Measurements from ENCODE around the gene SMIM30. TPM values are rescaled to one million over a fixed set of nuclear protein-coding genes. Genes with fewer than 3 reads are reported as not detected.

The SMIM30 gene
- total RNA-seq, 2 donors from 2014 or later: 36.2 to 45.8 TPM

DNA sequence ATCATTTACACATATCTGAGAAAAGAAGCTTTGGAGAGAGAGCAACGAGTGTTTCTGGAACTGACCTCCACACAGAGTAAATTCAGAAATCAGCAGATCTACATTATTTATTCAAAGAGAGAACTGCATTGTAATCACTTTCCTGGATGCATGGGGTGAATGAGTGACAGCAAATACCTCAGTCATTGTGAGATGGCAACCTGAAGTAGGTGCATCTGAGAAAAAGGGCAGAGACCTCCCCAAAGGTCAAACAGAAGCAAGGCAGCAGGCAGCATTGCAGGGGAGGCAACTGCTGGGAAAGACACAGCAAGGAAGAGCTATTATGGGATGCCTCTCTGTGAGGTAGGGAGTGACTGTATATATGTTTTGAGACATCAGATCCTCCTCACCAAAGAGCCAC lies 26.5 kb upstream of the SMIM30 start:
- no peaks in the 10 kb centered on the region for H3K9me3 ChIP-seq (ENCODE audit: control insufficient read depth, low read length)
- H3K36me3 Mint-ChIP-seq (ENCODE audit: low read depth): no peaks in the 10 kb centered on the region
- DNase-seq: peak; percentile 55
- no peaks in the 10 kb centered on the region for H3K9me3 Mint-ChIP-seq
- H3K4me3 ChIP-seq (ENCODE audit: low read length): no peak overlapping the region
- H3K36me3 ChIP-seq (ENCODE audit: control insufficient read depth, insufficient read depth, low read length): no peaks in the 10 kb centered on the region
- no peaks in the 10 kb centered on the region for H3K27me3 ChIP-seq (ENCODE audit: control insufficient read depth, insufficient read depth, low read length, poor library complexity, severe bottlenecking)
- H3K9ac ChIP-seq (ENCODE audit: extremely low read depth, low read length, poor library complexity, severe bottlenecking): no peak overlapping the region
- TF ChIP-seq, protein P1, sequence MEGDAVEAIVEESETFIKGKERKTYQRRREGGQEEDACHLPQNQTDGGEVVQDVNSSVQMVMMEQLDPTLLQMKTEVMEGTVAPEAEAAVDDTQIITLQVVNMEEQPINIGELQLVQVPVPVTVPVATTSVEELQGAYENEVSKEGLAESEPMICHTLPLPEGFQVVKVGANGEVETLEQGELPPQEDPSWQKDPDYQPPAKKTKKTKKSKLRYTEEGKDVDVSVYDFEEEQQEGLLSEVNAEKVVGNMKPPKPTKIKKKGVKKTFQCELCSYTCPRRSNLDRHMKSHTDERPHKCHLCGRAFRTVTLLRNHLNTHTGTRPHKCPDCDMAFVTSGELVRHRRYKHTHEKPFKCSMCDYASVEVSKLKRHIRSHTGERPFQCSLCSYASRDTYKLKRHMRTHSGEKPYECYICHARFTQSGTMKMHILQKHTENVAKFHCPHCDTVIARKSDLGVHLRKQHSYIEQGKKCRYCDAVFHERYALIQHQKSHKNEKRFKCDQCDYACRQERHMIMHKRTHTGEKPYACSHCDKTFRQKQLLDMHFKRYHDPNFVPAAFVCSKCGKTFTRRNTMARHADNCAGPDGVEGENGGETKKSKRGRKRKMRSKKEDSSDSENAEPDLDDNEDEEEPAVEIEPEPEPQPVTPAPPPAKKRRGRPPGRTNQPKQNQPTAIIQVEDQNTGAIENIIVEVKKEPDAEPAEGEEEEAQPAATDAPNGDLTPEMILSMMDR (conservative IDR thresholded peaks at IDR 0.05): no peak
- peaks cover 3% of the 10 kb centered on the region for H3K27me3 Mint-ChIP-seq (ENCODE audit: insufficient read depth)
- H3K27ac ChIP-seq (ENCODE audit: low read depth, low read length): no peak overlapping the region
- H3K4me1 ChIP-seq (ENCODE audit: control insufficient read depth, insufficient read depth, low read length): no peaks in the 10 kb centered on the region
- no peaks in the 10 kb centered on the region for H3K4me1 Mint-ChIP-seq
- H3K27ac Mint-ChIP-seq: no peak overlapping the region
- H3K4me3 Mint-ChIP-seq: no peak overlapping the region
- WGBS, 2 experiments (ENCODE audit: insufficient coverage in 1 of 2, insufficient read length in 1 of 2): 63% methylated on average over 1 of the region's 1 CpG; no CpG with 5 or more reads in 1 of the 2 experiments

DNA sequence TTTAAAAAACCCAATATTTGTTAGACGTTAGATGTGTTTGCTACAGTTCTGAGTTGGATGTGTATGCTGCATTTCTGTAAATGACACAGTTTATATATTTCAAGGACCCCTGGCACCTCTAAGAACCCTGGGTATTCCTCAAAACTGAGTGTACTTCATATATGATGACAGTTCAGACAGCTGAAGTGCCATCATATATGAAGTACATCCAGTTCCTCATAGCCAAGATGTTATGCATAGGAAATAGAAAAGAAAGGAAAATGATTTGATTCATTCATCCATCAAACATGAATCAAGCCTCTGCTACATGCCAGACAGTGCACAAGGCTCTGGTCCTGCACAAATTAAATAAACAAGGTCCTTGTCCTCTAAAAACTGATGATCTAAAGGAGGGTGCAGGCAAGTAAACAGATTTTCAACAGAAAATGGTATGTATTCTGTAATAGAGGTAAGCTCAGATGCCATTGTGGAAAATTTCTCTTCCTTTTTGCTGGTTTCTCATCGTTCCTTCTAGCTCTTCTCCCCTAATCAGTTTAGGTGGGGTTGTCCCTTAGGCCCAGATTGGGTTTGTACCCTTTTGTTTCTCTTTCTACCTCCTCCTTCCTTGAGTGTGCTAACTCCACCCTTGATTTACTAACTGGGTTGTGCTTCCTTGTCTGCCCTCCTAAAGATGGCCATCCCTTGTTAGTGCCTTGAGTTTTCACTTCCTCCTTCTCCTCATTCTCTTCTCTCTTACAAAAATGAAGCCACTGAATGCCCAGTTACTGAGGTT lies 25.3 kb upstream of the SMIM30 start:
- TF ChIP-seq, protein P1 (conservative IDR thresholded peaks at IDR 0.05): no peak
- H3K27me3 ChIP-seq (ENCODE audit: control insufficient read depth, insufficient read depth, low read length, poor library complexity, severe bottlenecking): no peaks in the 10 kb centered on the region
- no peak for DNase-seq
- Mint-ChIP-seq H3K36me3 (ENCODE audit: low read depth) (no peaks in the 10 kb centered on the region), H3K4me1 (no peaks in the 10 kb centered on the region), H3K27me3 (ENCODE audit: insufficient read depth) (peaks cover 2% of the 10 kb centered on the region), H3K27ac (no peak overlapping the region), H3K9me3 (no peaks in the 10 kb centered on the region), H3K4me3 (no peak overlapping the region)
- H3K27ac ChIP-seq (ENCODE audit: low read depth, low read length): no peak overlapping the region
- no peaks in the 10 kb centered on the region for H3K36me3 ChIP-seq (ENCODE audit: control insufficient read depth, insufficient read depth, low read length)
- no peaks in the 10 kb centered on the region for H3K9me3 ChIP-seq (ENCODE audit: control insufficient read depth, low read length)
- H3K4me3 ChIP-seq (ENCODE audit: low read length): no peak overlapping the region
- no peaks in the 10 kb centered on the region for H3K4me1 ChIP-seq (ENCODE audit: control insufficient read depth, insufficient read depth, low read length)
- WGBS, 2 experiments (ENCODE audit: insufficient coverage in 1 of 2, insufficient read length in 1 of 2): 87% methylated on average over 2 of the region's 2 CpGs; no CpG with 5 or more reads in 1 of the 2 experiments
- H3K9ac ChIP-seq (ENCODE audit: extremely low read depth, low read length, poor library complexity, severe bottlenecking): no peak overlapping the region

DNA sequence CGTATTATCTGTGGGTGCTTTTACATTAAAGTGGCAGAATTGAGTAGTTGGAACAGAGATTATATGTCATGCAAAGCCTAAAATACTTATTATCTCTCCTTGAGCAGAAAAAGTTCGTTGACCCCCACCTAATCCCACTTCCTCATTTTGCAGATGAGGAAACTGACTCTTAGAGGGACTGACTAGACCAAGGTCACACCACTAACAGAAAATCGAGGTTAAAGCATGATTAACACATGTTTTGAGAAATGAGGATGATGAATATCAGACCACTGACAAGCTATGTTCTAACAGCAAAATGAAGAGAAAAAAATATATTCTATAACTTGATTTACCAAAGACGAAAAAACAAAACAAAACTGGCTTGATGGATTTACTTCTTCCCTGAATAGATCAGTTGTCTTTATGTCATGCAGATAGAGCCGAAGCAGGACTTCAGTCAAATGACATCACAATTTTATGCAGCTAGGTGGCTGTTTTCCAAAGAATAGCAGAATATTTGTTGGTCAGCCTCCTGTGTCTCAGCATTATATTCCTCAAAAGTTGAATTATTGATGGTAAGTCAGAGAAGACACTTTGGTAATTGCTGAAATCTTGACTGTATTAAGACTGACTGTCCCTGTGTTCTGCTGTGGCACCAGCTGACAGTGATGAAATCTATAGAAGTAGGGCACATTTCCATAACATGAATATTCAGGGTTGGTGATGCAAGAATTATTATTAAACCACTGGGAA lies 24.2 kb upstream of the SMIM30 start:
- no peaks in the 10 kb centered on the region for H3K36me3 Mint-ChIP-seq (ENCODE audit: low read depth)
- H3K4me3 Mint-ChIP-seq: no peak overlapping the region
- no peak for DNase-seq
- TF ChIP-seq, protein P1 (conservative IDR thresholded peaks at IDR 0.05): no peak
- no peaks in the 10 kb centered on the region for H3K4me1 ChIP-seq (ENCODE audit: control insufficient read depth, insufficient read depth, low read length)
- no peak overlapping the region for H3K27ac ChIP-seq (ENCODE audit: low read depth, low read length)
- no peak overlapping the region for H3K9ac ChIP-seq (ENCODE audit: extremely low read depth, low read length, poor library complexity, severe bottlenecking)
- no peaks in the 10 kb centered on the region for H3K27me3 ChIP-seq (ENCODE audit: control insufficient read depth, insufficient read depth, low read length, poor library complexity, severe bottlenecking)
- H3K9me3 ChIP-seq (ENCODE audit: control insufficient read depth, low read length): no peaks in the 10 kb centered on the region
- no peaks in the 10 kb centered on the region for H3K9me3 Mint-ChIP-seq
- no peak overlapping the region for H3K27ac Mint-ChIP-seq
- no peaks in the 10 kb centered on the region for H3K4me1 Mint-ChIP-seq
- WGBS, 2 experiments (ENCODE audit: insufficient coverage in 1 of 2, insufficient read length in 1 of 2): 77 to 93% methylated on average over 1 to 5 of the region's 5 CpGs
- no peaks in the 10 kb centered on the region for H3K36me3 ChIP-seq (ENCODE audit: control insufficient read depth, insufficient read depth, low read length)
- H3K27me3 Mint-ChIP-seq (ENCODE audit: insufficient read depth): peaks cover 2% of the 10 kb centered on the region
- no peak overlapping the region for H3K4me3 ChIP-seq (ENCODE audit: low read length)

All from endodermal cell (in vitro differentiated cells).